HFFc6 (cell line): ENCODE results near the gene GABBR2. TPM values are rescaled to one million over a fixed set of nuclear protein-coding genes. Genes with fewer than 3 reads are reported as not detected.
A peak's percentile ranks its signal among the peaks of the same experiment; 100 is the strongest.

Experiments used
- DNase-seq: peaks from one replicate; pipeline ENCODE4 v3.0.0-alpha.2; 2018
- H3K27ac Mint-ChIP-seq: 2 replicates; pipeline ENCODE4 v1.8.0; 2020; ENCODE audit warnings: mild to moderate bottlenecking, mixed read lengths
- H3K27me3 Mint-ChIP-seq: 2 replicates; pipeline ENCODE4 v1.8.0; 2021; ENCODE audit warnings: mild to moderate bottlenecking, moderate library complexity, mixed read lengths; ENCODE audit not compliant: insufficient read depth
- H3K36me3 Mint-ChIP-seq: 2 replicates; pipeline ENCODE4 v1.8.0; 2021; ENCODE audit warnings: low read depth, mixed read lengths
- H3K4me1 Mint-ChIP-seq: 2 replicates; pipeline ENCODE4 v1.8.0; 2020; ENCODE audit warnings: low read depth, mixed read lengths
- H3K4me3 Mint-ChIP-seq: 2 replicates; pipeline ENCODE4 v1.8.0; 2020; ENCODE audit warnings: mild to moderate bottlenecking, moderate library complexity, mixed read lengths
- H3K9me3 Mint-ChIP-seq: 2 replicates; pipeline ENCODE4 v1.8.0; 2020; ENCODE audit warnings: mild to moderate bottlenecking, mixed read lengths
- CTCF ChIP-seq: fragments of 200-600 bp; sonication (generic); IDR thresholded peaks from 2 replicates; pipeline ENCODE4 v1.5.0; 2021; ENCODE audit warnings: antibody characterized with exemption, mild to moderate bottlenecking
- total RNA-seq, 6 experiments: library from RNA; stranded (reverse); fragmentation: NEBNext Ultra II Directional; extraction: Animal tissue kit (Norgen Biotek cat#: 25700); gene quantifications; 2 replicates in 1 of 6; 3 replicates in 5 of 6; pipeline ENCODE4 v1.2.3, GENCODE V29; 2021

Gene GABBR2
- total RNA-seq, 6 experiments from 2014 or later = 3.1 to 9.3 (median 7.6) TPM

- no peak overlapping the region for H3K4me3 Mint-ChIP-seq
- no peak overlapping the region for H3K27ac Mint-ChIP-seq
- DNase-seq = no peak
- peaks cover 31% of the 10 kb centered on the region for H3K27me3 Mint-ChIP-seq
- no peaks in the 10 kb centered on the region for H3K36me3 Mint-ChIP-seq
- TF ChIP-seq CTCF = no peak
- H3K9me3 Mint-ChIP-seq = peaks cover 5% of the 10 kb centered on the region; the same call in 1 of the 2 replicates
- H3K4me1 Mint-ChIP-seq = peaks cover 12% of the 10 kb centered on the region
Observed at GRCh38 chr9:98727428-98727827, 18.7 kb upstream of the GABBR2 start.

- DNase-seq = peak; percentile 41
- peaks cover 5% of the 10 kb centered on the region; the same call in 1 of the 2 replicates for H3K9me3 Mint-ChIP-seq
- no peaks in the 10 kb centered on the region for H3K36me3 Mint-ChIP-seq
- H3K27me3 Mint-ChIP-seq = peaks cover 31% of the 10 kb centered on the region
- no peak for TF ChIP-seq CTCF
- H3K4me3 Mint-ChIP-seq = no peak overlapping the region
- peaks cover 12% of the 10 kb centered on the region for H3K4me1 Mint-ChIP-seq
- no peak overlapping the region; the same call in 1 of the 2 replicates for H3K27ac Mint-ChIP-seq
Observed at GRCh38 chr9:98726735-98727134, 18.0 kb upstream of the GABBR2 start.

GRCh38 chr9:98724810-98725530 lies 16.2 kb upstream of the GABBR2 start:
- peaks cover 12% of the 10 kb centered on the region for H3K4me1 Mint-ChIP-seq
- H3K27ac Mint-ChIP-seq = no peak overlapping the region
- TF ChIP-seq CTCF = no peak
- H3K9me3 Mint-ChIP-seq = peaks cover 5% of the 10 kb centered on the region; the same call in 1 of the 2 replicates
- H3K36me3 Mint-ChIP-seq = no peaks in the 10 kb centered on the region
- peaks cover 42% of the 10 kb centered on the region for H3K27me3 Mint-ChIP-seq
- no peak for DNase-seq
- no peak overlapping the region for H3K4me3 Mint-ChIP-seq

GRCh38 chr9:98721643-98722042 lies 12.9 kb upstream of the GABBR2 start:
- no peak overlapping the region for H3K4me3 Mint-ChIP-seq
- H3K27me3 Mint-ChIP-seq = peaks cover 52% of the 10 kb centered on the region
- peaks cover 5% of the 10 kb centered on the region; the same call in 1 of the 2 replicates for H3K9me3 Mint-ChIP-seq
- DNase-seq = no peak
- peaks cover 6% of the 10 kb centered on the region for H3K4me1 Mint-ChIP-seq
- TF ChIP-seq CTCF = no peak
- no peak overlapping the region for H3K27ac Mint-ChIP-seq
- H3K36me3 Mint-ChIP-seq = no peaks in the 10 kb centered on the region

GRCh38 chr9:98720402-98720801 lies 11.7 kb upstream of the GABBR2 start:
- peaks cover 50% of the 10 kb centered on the region for H3K27me3 Mint-ChIP-seq
- no peak overlapping the region for H3K27ac Mint-ChIP-seq
- no peak for DNase-seq
- H3K4me1 Mint-ChIP-seq = no peaks in the 10 kb centered on the region
- H3K4me3 Mint-ChIP-seq = no peak overlapping the region
- peaks cover 5% of the 10 kb centered on the region; the same call in 1 of the 2 replicates for H3K9me3 Mint-ChIP-seq
- TF ChIP-seq CTCF = no peak
- no peaks in the 10 kb centered on the region for H3K36me3 Mint-ChIP-seq
